Right lobe of liver (tissue), 6 donors: ENCODE measurements around the gene PSEN1. TPM values are rescaled to one million over a fixed set of nuclear protein-coding genes. Genes with fewer than 3 reads are reported as not detected.

Source experiments
- ATAC-seq, 4 donors: fragments of 200-7000 bp; cut with Tn5 transposase; one replicate each; pipeline ENCODE4 v1.9.1; 2020; ENCODE audit warnings: mild to moderate bottlenecking in 4 of 4, moderate library complexity in 4 of 4
- DNase-seq, 3 donors: peaks; one replicate each; pipeline ENCODE4 v3.0.0-alpha.2; 2020
- H3K27ac ChIP-seq, 3 donors: fragments of 200-600 bp; one replicate each; pipeline ENCODE4 v1.8.0; 2022
- H3K27me3 ChIP-seq, 2 donors: fragments of 200-600 bp; one replicate each; pipeline ENCODE4 v1.8.0; 2022
- H3K36me3 ChIP-seq, 4 donors: fragments of 200-600 bp; sonication (generic) in 1 of 4; one replicate each; pipeline versions ENCODE4 v1.5.1 to v1.8.0; 2017 to 2022; ENCODE audit warnings: control low read depth in 1 of 4
- H3K4me1 ChIP-seq, 4 donors: fragments of 200-600 bp; sonication (generic) in 1 of 4; one replicate each; pipeline versions ENCODE4 v1.5.1 to v1.8.0; 2017 to 2022; ENCODE audit warnings: control low read depth in 1 of 4
- H3K4me3 ChIP-seq, 3 donors: fragments of 200-600 bp; one replicate each; pipeline ENCODE4 v1.8.0; 2022
- H3K9me3 ChIP-seq, 4 donors: fragments of 200-600 bp; sonication (generic) in 1 of 4; one replicate each; pipeline versions ENCODE4 v1.5.1 to v1.8.0; 2017 to 2022; ENCODE audit warnings: control low read depth in 1 of 4
- POLR2A ChIP-seq: fragments of 450-650 bp; IDR thresholded peaks from one replicate; pipeline ENCODE4 v1.6.1; 2017; ENCODE audit warnings: antibody characterized with exemption, mild to moderate bottlenecking
- WGBS: methylation state at CpG from one replicate; pipeline ENCODE4 v1.1.6; 2018; ENCODE audit warnings: low coverage, low lambda C conversion rate; ENCODE audit not compliant: insufficient coverage; ENCODE audit errors: missing lambda C conversion rate; 5-methylcytosine and 5-hydroxymethylcytosine counted together
- intact Hi-C, 2 donors: fragments of 100-400 bp; cut with DNase I; formaldehyde crosslinking; loops; one replicate each; pipeline versions ENCODE4 v1.11.2 to v1.14.1; 2022
- total RNA-seq, 6 experiments: library from RNA; depleted of rRNA in 2 of 6; stranded (reverse); fragments of >200 nt in 2 of 6; fragmentation: NEBNext Ultra II Directional in 3 of 6; extraction: Animal tissue kit (Norgen Biotek cat#: 25700) in 3 of 6; gene quantifications; one replicate each; pipeline versions ENCODE4 v1.1.0 to v1.2.4, GENCODE V29; 2016 to 2023
- TF ChIP-seq, protein P1 (sequence below), 4 donors: fragments of 200-600 bp in 3 of 4; fragments of 450-650 bp in 1 of 4; IDR thresholded peaks; one replicate each; pipeline versions ENCODE4 v1.5.1 to v1.8.0; 2016 to 2022; ENCODE audit warnings: antibody characterized with exemption in 4 of 4, mild to moderate bottlenecking in 2 of 4
- donor health status: DM: no; HTN: yes; CAD: no.
- donor health status: DM: no; HTN: no; CAD: no.
- donor health status: DM: no; HTN: no; CAD: no.
- donor health status: DM: no; HTN: yes; CAD: no.
- donor health status: DM: no; HTN: yes; CAD: no.

Gene PSEN1
- total RNA-seq, 6 experiments from 2014 or later: 22.5 to 28.2 (median 25.0) TPM

GRCh38 chr14:73145371-73145770 lies 9.1 kb downstream of the PSEN1 start:
- Histone ChIP-seq H3K27ac (no peak overlapping the region), H3K36me3 (peaks cover 0 to 19% (median 2%) of the 10 kb centered on the region in 4 donors), H3K4me3 (no peak overlapping the region), H3K9me3 (no peaks in the 10 kb centered on the region), H3K27me3 (no peaks in the 10 kb centered on the region), H3K4me1 (peaks cover 0 to 22% (median 6%) of the 10 kb centered on the region in 4 donors)
- TF ChIP-seq, protein P1, sequence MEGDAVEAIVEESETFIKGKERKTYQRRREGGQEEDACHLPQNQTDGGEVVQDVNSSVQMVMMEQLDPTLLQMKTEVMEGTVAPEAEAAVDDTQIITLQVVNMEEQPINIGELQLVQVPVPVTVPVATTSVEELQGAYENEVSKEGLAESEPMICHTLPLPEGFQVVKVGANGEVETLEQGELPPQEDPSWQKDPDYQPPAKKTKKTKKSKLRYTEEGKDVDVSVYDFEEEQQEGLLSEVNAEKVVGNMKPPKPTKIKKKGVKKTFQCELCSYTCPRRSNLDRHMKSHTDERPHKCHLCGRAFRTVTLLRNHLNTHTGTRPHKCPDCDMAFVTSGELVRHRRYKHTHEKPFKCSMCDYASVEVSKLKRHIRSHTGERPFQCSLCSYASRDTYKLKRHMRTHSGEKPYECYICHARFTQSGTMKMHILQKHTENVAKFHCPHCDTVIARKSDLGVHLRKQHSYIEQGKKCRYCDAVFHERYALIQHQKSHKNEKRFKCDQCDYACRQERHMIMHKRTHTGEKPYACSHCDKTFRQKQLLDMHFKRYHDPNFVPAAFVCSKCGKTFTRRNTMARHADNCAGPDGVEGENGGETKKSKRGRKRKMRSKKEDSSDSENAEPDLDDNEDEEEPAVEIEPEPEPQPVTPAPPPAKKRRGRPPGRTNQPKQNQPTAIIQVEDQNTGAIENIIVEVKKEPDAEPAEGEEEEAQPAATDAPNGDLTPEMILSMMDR (IDR thresholded peaks at IDR 0.05): no peak
- TF ChIP-seq POLR2A: no peak
- WGBS: 86% methylated on average over 3 of the region's 3 CpGs
- DNase-seq (no peak), ATAC-seq (no peak)
- intact Hi-C loops: no loop called here

GRCh38 chr14:73146111-73146510 lies 9.8 kb downstream of the PSEN1 start:
- Histone ChIP-seq H3K27me3 (no peaks in the 10 kb centered on the region), H3K4me3 (no peak overlapping the region), H3K36me3 (peaks cover 0 to 21% (median 2%) of the 10 kb centered on the region in 4 donors), H3K4me1 (peaks cover 0 to 22% (median 6%) of the 10 kb centered on the region in 4 donors), H3K27ac (no peak overlapping the region), H3K9me3 (no peaks in the 10 kb centered on the region)
- TF ChIP-seq POLR2A: no peak
- TF ChIP-seq, protein P1 (IDR thresholded peaks at IDR 0.05): no peak
- DNase-seq (no peak), ATAC-seq (no peak)
- intact Hi-C loops: no loop called here
- 85% methylated on average over 3 of the region's 3 CpGs for WGBS

DNA sequence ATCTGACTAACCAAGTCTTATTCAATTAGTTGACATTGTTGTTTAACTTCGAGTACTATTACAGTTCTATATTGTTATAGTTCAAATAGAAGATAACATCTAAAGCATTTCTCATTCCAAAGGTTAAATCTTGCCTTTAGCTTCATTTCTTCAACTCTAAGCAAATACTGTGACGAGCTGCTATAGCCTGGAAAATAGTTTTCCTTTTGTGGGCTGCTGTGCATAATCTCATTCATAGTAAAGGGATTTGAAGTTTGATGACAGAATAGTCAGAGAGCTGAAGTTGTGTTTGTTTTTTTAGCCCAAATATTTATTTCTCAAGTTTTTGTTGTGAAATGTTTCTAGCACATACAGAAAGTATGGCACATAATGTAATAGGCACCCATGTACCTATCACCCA lies 13.4 kb downstream of the PSEN1 start:
- no peak overlapping the region for H3K27ac ChIP-seq
- no peaks in the 10 kb centered on the region for H3K9me3 ChIP-seq
- TF ChIP-seq, protein P1 (IDR thresholded peaks at IDR 0.05): no peak
- no peak for TF ChIP-seq POLR2A
- H3K4me3 ChIP-seq: no peak overlapping the region
- 64% methylated on average over 2 of the region's 2 CpGs for WGBS
- DNase-seq (no peak), ATAC-seq (no peak)
- peaks cover 0 to 7% (median 0%) of the 10 kb centered on the region in 4 donors for H3K4me1 ChIP-seq
- intact Hi-C loops: no loop called here
- peaks cover 0 to 33% (median 2%) of the 10 kb centered on the region in 4 donors for H3K36me3 ChIP-seq
- no peaks in the 10 kb centered on the region for H3K27me3 ChIP-seq

DNA sequence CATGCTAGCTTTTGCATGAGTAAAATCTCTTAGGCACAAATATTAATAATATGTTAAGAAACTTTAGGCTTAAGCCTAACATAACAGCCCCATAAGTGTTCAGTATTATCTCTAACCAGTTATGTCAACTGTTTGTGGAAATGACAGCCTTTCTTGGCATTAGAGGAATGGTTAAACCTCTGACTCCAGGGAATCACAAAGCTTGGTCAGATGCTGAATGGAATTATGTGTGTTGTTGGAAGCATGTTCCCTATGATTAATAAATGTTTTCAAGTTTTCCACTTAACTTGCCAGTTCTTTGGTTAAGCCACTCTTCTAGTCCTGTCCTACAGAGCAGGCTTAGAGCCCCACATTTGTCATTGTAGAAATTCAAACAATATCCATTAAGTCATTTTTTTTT lies 17.0 kb downstream of the PSEN1 start:
- TF ChIP-seq, protein P1 (IDR thresholded peaks at IDR 0.05): no peak
- TF ChIP-seq POLR2A: no peak
- H3K27ac ChIP-seq: no peak overlapping the region
- H3K27me3 ChIP-seq: no peaks in the 10 kb centered on the region
- H3K4me3 ChIP-seq: no peak overlapping the region
- H3K9me3 ChIP-seq: no peaks in the 10 kb centered on the region
- H3K36me3 ChIP-seq: peaks cover 0 to 41% (median 4%) of the 10 kb centered on the region in 4 donors
- DNase-seq (no peak), ATAC-seq (no peak)
- intact Hi-C loops: no loop called here
- H3K4me1 ChIP-seq: peaks cover 0 to 7% (median 0%) of the 10 kb centered on the region in 4 donors

- H3K9me3 ChIP-seq: no peaks in the 10 kb centered on the region
- no peak for DNase-seq
- peaks cover 0 to 5% (median 1%) of the 10 kb centered on the region in 4 donors for H3K36me3 ChIP-seq
- peaks cover 0 to 13% (median 4%) of the 10 kb centered on the region in 4 donors for H3K4me1 ChIP-seq
- no peak overlapping the region for H3K4me3 ChIP-seq
- TF ChIP-seq, protein P1 (IDR thresholded peaks at IDR 0.05): no peak
- no peak for TF ChIP-seq POLR2A
- intact Hi-C loops: no loop called here
- no peaks in the 10 kb centered on the region for H3K27me3 ChIP-seq
- WGBS: 83% methylated on average over 7 of the region's 11 CpGs
- H3K27ac ChIP-seq: peak overlapping the region in 2 of 3 donors; percentile 80 to 87
- no peak for ATAC-seq
Observed at GRCh38 chr14:73162251-73162650, 25.9 kb downstream of the PSEN1 start.
